MV-4-11 (cell line): ENCODE data around the gene BCOR.

Experiments
- DNase-seq: peaks from one replicate; lab custom pipeline; 2025; lab: John Stamatoyannopoulos, UW

BCOR gene

GRCh38 chrX:40097504-40098263, at the start of gene BCOR:
Gene BCOR (minus strand): TSS chrX:40097958. CDS start chrX:40077929, 20,029 bp downstream.
- peak; percentile 39 for DNase-seq

- DNase-seq, result no peak
These were observed 49.6 kb upstream of the BCOR start for GRCh38 chrX:40147126-40147952.

- no peak for DNase-seq
These were observed 48.7 kb upstream of the BCOR start for GRCh38 chrX:40146262-40147125.

- no peak for DNase-seq
These were observed 48.1 kb upstream of the BCOR start for GRCh38 chrX:40145923-40146261.

GRCh38 chrX:40145001-40145922, 47.5 kb upstream of the BCOR start:
- DNase-seq, result no peak

- no peak for DNase-seq
These were observed 46.8 kb upstream of the BCOR start for GRCh38 chrX:40144576-40144975.

GRCh38 chrX:40143987-40144386, 46.2 kb upstream of the BCOR start:
- DNase-seq, result no peak

GRCh38 chrX:40143001-40143400, 45.2 kb upstream of the BCOR start:
- DNase-seq, result no peak

GRCh38 chrX:40142417-40142816, 44.7 kb upstream of the BCOR start:
- no peak for DNase-seq

GRCh38 chrX:40140706-40141499, 43.1 kb upstream of the BCOR start:
- peak; percentile 72 for DNase-seq

GRCh38 chrX:40132751-40133150, 35.0 kb upstream of the BCOR start:
- DNase-seq, result no peak

- DNase-seq, result no peak
These were observed 34.0 kb upstream of the BCOR start for GRCh38 chrX:40131654-40132337.

- DNase-seq, result no peak
These were observed 32.4 kb upstream of the BCOR start for GRCh38 chrX:40130207-40130606.

GRCh38 chrX:40127052-40127451, 29.3 kb upstream of the BCOR start:
- peak; percentile 97 for DNase-seq

- DNase-seq, result no peak
These were observed 24.7 kb upstream of the BCOR start for GRCh38 chrX:40122487-40122886.

- no peak for DNase-seq
These were observed 23.9 kb upstream of the BCOR start for GRCh38 chrX:40121618-40122017.

- DNase-seq, result peak; percentile 77
These were observed 23.3 kb upstream of the BCOR start for GRCh38 chrX:40120838-40121580.

- DNase-seq, result no peak
These were observed 20.0 kb upstream of the BCOR start for GRCh38 chrX:40117715-40118285.

GRCh38 chrX:40116925-40117324, 19.2 kb upstream of the BCOR start:
- no peak for DNase-seq
